IPS-18a (cell line): ENCODE data around the gene RFC3.

Experiments
- H3K27ac ChIP-seq: one replicate; pipeline ENCODE4 v1.5.1; 2013; ENCODE audit warnings: low read length
- H3K27me3 ChIP-seq: one replicate; pipeline ENCODE4 v1.6.1; 2013; ENCODE audit warnings: mild to moderate bottlenecking, low read length; ENCODE audit not compliant: control insufficient read depth, insufficient read depth
- H3K36me3 ChIP-seq: one replicate; pipeline ENCODE4 v1.6.1; 2013; ENCODE audit warnings: low read depth, low read length; ENCODE audit not compliant: control insufficient read depth
- H3K4me1 ChIP-seq: one replicate; pipeline ENCODE4 v1.6.1; 2013; ENCODE audit warnings: low read depth, low read length; ENCODE audit not compliant: control insufficient read depth
- H3K4me3 ChIP-seq: one replicate; pipeline ENCODE4 v1.5.1; 2013; ENCODE audit warnings: low read length
- H3K9ac ChIP-seq: one replicate; pipeline ENCODE4 v1.6.1; 2013; ENCODE audit warnings: mild to moderate bottlenecking, low read length, moderate library complexity
- H3K9me3 ChIP-seq: one replicate; pipeline ENCODE4 v1.6.1; 2013; ENCODE audit warnings: low read depth, low read length; ENCODE audit not compliant: control insufficient read depth

Gene RFC3

GRCh38 chr13:33870046-33870668, 52.2 kb downstream of the RFC3 start:
- Histone ChIP-seq H3K4me1 (no peaks in the 10 kb centered on the region), H3K27ac (no peak overlapping the region), H3K4me3 (no peak overlapping the region), H3K9me3 (no peaks in the 10 kb centered on the region), H3K36me3 (no peaks in the 10 kb centered on the region), H3K9ac (no peak overlapping the region), H3K27me3 (no peaks in the 10 kb centered on the region)

GRCh38 chr13:33871207-33872004, 53.5 kb downstream of the RFC3 start:
- H3K4me1 ChIP-seq: no peaks in the 10 kb centered on the region
- no peak overlapping the region for H3K27ac ChIP-seq
- H3K27me3 ChIP-seq: no peaks in the 10 kb centered on the region
- no peaks in the 10 kb centered on the region for H3K36me3 ChIP-seq
- no peaks in the 10 kb centered on the region for H3K9me3 ChIP-seq
- no peak overlapping the region for H3K4me3 ChIP-seq
- H3K9ac ChIP-seq: no peak overlapping the region

- Histone ChIP-seq H3K9ac (no peak overlapping the region), H3K4me1 (no peaks in the 10 kb centered on the region), H3K9me3 (no peaks in the 10 kb centered on the region), H3K4me3 (no peak overlapping the region), H3K27me3 (no peaks in the 10 kb centered on the region), H3K36me3 (no peaks in the 10 kb centered on the region), H3K27ac (no peak overlapping the region)
These were observed 54.0 kb downstream of the RFC3 start for GRCh38 chr13:33872005-33872351.

GRCh38 chr13:33873251-33873908, 55.4 kb downstream of the RFC3 start:
- Histone ChIP-seq H3K36me3 (no peaks in the 10 kb centered on the region), H3K27me3 (no peaks in the 10 kb centered on the region), H3K9me3 (no peaks in the 10 kb centered on the region), H3K4me1 (no peaks in the 10 kb centered on the region), H3K9ac (no peak overlapping the region), H3K27ac (no peak overlapping the region), H3K4me3 (no peak overlapping the region)

- H3K9me3 ChIP-seq: no peaks in the 10 kb centered on the region
- no peak overlapping the region for H3K4me3 ChIP-seq
- no peak overlapping the region for H3K27ac ChIP-seq
- H3K36me3 ChIP-seq: no peaks in the 10 kb centered on the region
- H3K27me3 ChIP-seq: no peaks in the 10 kb centered on the region
- no peaks in the 10 kb centered on the region for H3K4me1 ChIP-seq
- no peak overlapping the region for H3K9ac ChIP-seq
These were observed 56.9 kb downstream of the RFC3 start for GRCh38 chr13:33874871-33875270.

- Histone ChIP-seq H3K4me3 (no peak overlapping the region), H3K27ac (no peak overlapping the region), H3K4me1 (no peaks in the 10 kb centered on the region), H3K9ac (no peak overlapping the region), H3K36me3 (no peaks in the 10 kb centered on the region), H3K27me3 (no peaks in the 10 kb centered on the region), H3K9me3 (no peaks in the 10 kb centered on the region)
These were observed 57.9 kb downstream of the RFC3 start for GRCh38 chr13:33875618-33876401.

- Histone ChIP-seq H3K4me1 (no peaks in the 10 kb centered on the region), H3K4me3 (no peak overlapping the region), H3K27me3 (no peaks in the 10 kb centered on the region)
These were observed 58.9 kb downstream of the RFC3 start for GRCh38 chr13:33876716-33877394.

GRCh38 chr13:33879118-33879517, 61.2 kb downstream of the RFC3 start:
- no peaks in the 10 kb centered on the region for H3K4me1 ChIP-seq
- H3K36me3 ChIP-seq: no peaks in the 10 kb centered on the region
- H3K27me3 ChIP-seq: no peaks in the 10 kb centered on the region
- no peak overlapping the region for H3K9ac ChIP-seq
- H3K4me3 ChIP-seq: no peak overlapping the region
- H3K9me3 ChIP-seq: no peaks in the 10 kb centered on the region
- H3K27ac ChIP-seq: no peak overlapping the region

More at GRCh38 chr13:33876716-33877394, 58.9 kb downstream of the RFC3 start:
- H3K9me3 ChIP-seq: no peaks in the 10 kb centered on the region
- no peaks in the 10 kb centered on the region for H3K36me3 ChIP-seq
- no peak overlapping the region for H3K9ac ChIP-seq
- no peak overlapping the region for H3K27ac ChIP-seq

GRCh38 chr13:33882804-33883203, 64.9 kb downstream of the RFC3 start:
- no peaks in the 10 kb centered on the region for H3K4me1 ChIP-seq
- H3K9me3 ChIP-seq: no peaks in the 10 kb centered on the region
- H3K27ac ChIP-seq: no peak overlapping the region
- H3K4me3 ChIP-seq: no peak overlapping the region
- no peaks in the 10 kb centered on the region for H3K36me3 ChIP-seq
- no peak overlapping the region for H3K9ac ChIP-seq
- no peaks in the 10 kb centered on the region for H3K27me3 ChIP-seq

GRCh38 chr13:33884531-33885220, 66.7 kb downstream of the RFC3 start:
- Histone ChIP-seq H3K4me3 (no peak overlapping the region), H3K9me3 (no peaks in the 10 kb centered on the region), H3K27me3 (no peaks in the 10 kb centered on the region), H3K9ac (no peak overlapping the region), H3K36me3 (no peaks in the 10 kb centered on the region), H3K4me1 (no peaks in the 10 kb centered on the region), H3K27ac (no peak overlapping the region)
